Measurements from ENCODE around the gene MMP24.

DNA sequence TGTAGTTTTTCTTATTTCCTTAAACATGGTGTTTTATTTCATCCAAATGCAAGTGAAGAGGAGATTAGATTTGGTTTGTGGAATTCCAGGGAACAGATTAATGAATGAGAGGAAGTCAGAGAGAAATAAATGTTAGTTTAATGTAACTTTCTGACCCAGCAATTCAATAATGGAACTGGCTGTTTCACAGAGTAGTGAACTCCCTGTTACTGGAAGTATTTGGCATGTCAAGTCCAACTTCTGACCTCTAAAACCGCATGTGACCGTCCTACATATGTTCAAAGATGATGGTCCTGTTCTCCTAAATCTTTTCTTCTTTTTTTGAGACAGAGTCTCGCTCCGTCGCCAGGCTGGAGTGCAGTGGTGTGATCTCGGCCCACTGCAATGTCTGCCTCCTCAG lies 35.9 kb upstream of the MMP24 start:
- TF ChIP-seq, protein P1, sequence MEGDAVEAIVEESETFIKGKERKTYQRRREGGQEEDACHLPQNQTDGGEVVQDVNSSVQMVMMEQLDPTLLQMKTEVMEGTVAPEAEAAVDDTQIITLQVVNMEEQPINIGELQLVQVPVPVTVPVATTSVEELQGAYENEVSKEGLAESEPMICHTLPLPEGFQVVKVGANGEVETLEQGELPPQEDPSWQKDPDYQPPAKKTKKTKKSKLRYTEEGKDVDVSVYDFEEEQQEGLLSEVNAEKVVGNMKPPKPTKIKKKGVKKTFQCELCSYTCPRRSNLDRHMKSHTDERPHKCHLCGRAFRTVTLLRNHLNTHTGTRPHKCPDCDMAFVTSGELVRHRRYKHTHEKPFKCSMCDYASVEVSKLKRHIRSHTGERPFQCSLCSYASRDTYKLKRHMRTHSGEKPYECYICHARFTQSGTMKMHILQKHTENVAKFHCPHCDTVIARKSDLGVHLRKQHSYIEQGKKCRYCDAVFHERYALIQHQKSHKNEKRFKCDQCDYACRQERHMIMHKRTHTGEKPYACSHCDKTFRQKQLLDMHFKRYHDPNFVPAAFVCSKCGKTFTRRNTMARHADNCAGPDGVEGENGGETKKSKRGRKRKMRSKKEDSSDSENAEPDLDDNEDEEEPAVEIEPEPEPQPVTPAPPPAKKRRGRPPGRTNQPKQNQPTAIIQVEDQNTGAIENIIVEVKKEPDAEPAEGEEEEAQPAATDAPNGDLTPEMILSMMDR (IDR thresholded peaks at IDR 0.05; ENCODE audit: poor library complexity): no peak
- TF ChIP-seq EZH2 (IDR thresholded peaks at IDR 0.05; ENCODE audit: borderline replicate concordance) (no peak), EZH2phosphoT487 (IDR thresholded peaks at IDR 0.05; ENCODE audit: low read depth, severe bottlenecking, unreplicated experiment) (no peak)
